NCI-H69 (cell line): ENCODE results near the gene HIVEP3.

Experiments used
- DNase-seq: peaks from one replicate; lab custom pipeline; 2025; lab: John Stamatoyannopoulos, UW

HIVEP3 gene

GRCh38 chr1:41813226-41813625, 105.5 kb downstream of the HIVEP3 start:
- DNase-seq: no peak

- no peak for DNase-seq
Observed at GRCh38 chr1:41812453-41812852, 106.3 kb downstream of the HIVEP3 start.

GRCh38 chr1:41812051-41812450, 106.7 kb downstream of the HIVEP3 start:
- DNase-seq: peak; percentile 85

- DNase-seq: peak; percentile 12
Observed at GRCh38 chr1:41811051-41811795, 107.5 kb downstream of the HIVEP3 start.

- DNase-seq: no peak
Observed at GRCh38 chr1:41810446-41810845, 108.3 kb downstream of the HIVEP3 start.

GRCh38 chr1:41809692-41810091, 109.0 kb downstream of the HIVEP3 start:
- peak; percentile 45 for DNase-seq

- peak; percentile 15 for DNase-seq
Observed at GRCh38 chr1:41807390-41807789, 111.3 kb downstream of the HIVEP3 start.

GRCh38 chr1:41806472-41807155, 112.1 kb downstream of the HIVEP3 start:
- DNase-seq: no peak

- peak; percentile 6 for DNase-seq
Observed at GRCh38 chr1:41805771-41806471, 112.8 kb downstream of the HIVEP3 start.

GRCh38 chr1:41804176-41804575, 114.5 kb downstream of the HIVEP3 start:
- no peak for DNase-seq

GRCh38 chr1:41803656-41804055, 115.1 kb downstream of the HIVEP3 start:
- DNase-seq: peak; percentile 42

- peak; percentile 81 for DNase-seq
Observed at GRCh38 chr1:41802532-41803501, 115.9 kb downstream of the HIVEP3 start.

GRCh38 chr1:41800311-41800829, 118.4 kb downstream of the HIVEP3 start:
- peak; percentile 15 for DNase-seq

- no peak for DNase-seq
Observed at GRCh38 chr1:41799723-41800122, 119.0 kb downstream of the HIVEP3 start.

GRCh38 chr1:41799205-41799604, 119.5 kb downstream of the HIVEP3 start:
- no peak for DNase-seq

- DNase-seq: peak; percentile 14
Observed at GRCh38 chr1:41795205-41795762, 123.4 kb downstream of the HIVEP3 start.

GRCh38 chr1:41794031-41794430, 124.7 kb downstream of the HIVEP3 start:
- no peak for DNase-seq

GRCh38 chr1:41792485-41792770, 126.3 kb downstream of the HIVEP3 start:
- DNase-seq: no peak

GRCh38 chr1:41791667-41792484, 126.8 kb downstream of the HIVEP3 start:
- no peak for DNase-seq

- no peak for DNase-seq
Observed at GRCh38 chr1:41790351-41790750, 128.4 kb downstream of the HIVEP3 start.
